Gastrocnemius medialis (tissue), 4 donors: ENCODE results near the gene ADCY9. TPM values are rescaled to one million over a fixed set of nuclear protein-coding genes. Genes with fewer than 3 reads are reported as not detected.

Source experiments
- ATAC-seq, 2 donors: fragments of 150-250 bp; one replicate each; pipeline ENCODE4 v1.9.1; 2016
- DNase-seq, 2 donors: peaks; one replicate each; pipeline ENCODE4 v3.0.0-alpha.2; 2019
- H3K27ac ChIP-seq, 4 donors: fragments of 200-600 bp; sonication (generic); 1 replicate in 1 of 4; 2 replicates in 3 of 4; pipeline ENCODE4 v1.5.1; 2016 to 2018; ENCODE audit warnings: mild to moderate bottlenecking in 2 of 4, moderate library complexity in 1 of 4
- H3K27me3 ChIP-seq, 3 donors: fragments of 200-600 bp; sonication (generic) in 2 of 3; 1 replicate in 1 of 3; 2 replicates in 2 of 3; pipeline versions ENCODE4 v1.5.1 to v1.6.0; 2016 to 2019; ENCODE audit warnings: mild to moderate bottlenecking in 1 of 3, moderate library complexity in 1 of 3
- H3K36me3 ChIP-seq, 2 donors: fragments of 200-600 bp; sonication (generic) in 1 of 2; one replicate each; pipeline ENCODE4 v1.5.1; 2017 to 2018
- H3K4me1 ChIP-seq, 2 donors: fragments of 200-600 bp; sonication (generic) in 1 of 2; one replicate each; pipeline ENCODE4 v1.5.1; 2016 to 2017; ENCODE audit warnings: mild to moderate bottlenecking in 2 of 2
- H3K4me3 ChIP-seq, 4 donors: fragments of 200-600 bp; sonication (generic) in 3 of 4; 1 replicate in 1 of 4; 2 replicates in 3 of 4; pipeline ENCODE4 v1.5.1; 2016 to 2019; ENCODE audit warnings: mild to moderate bottlenecking in 2 of 4
- H3K9me3 ChIP-seq, 3 donors: fragments of 200-600 bp; sonication (generic) in 2 of 3; 1 replicate in 1 of 3; 2 replicates in 2 of 3; pipeline ENCODE4 v1.5.1; 2016 to 2019
- POLR2A ChIP-seq, 2 donors: fragments of 450-650 bp; IDR thresholded peaks; one replicate each; pipeline ENCODE4 v1.6.1; 2017; ENCODE audit warnings: antibody characterized with exemption in 2 of 2, mild to moderate bottlenecking in 2 of 2, moderate library complexity in 2 of 2
- in situ Hi-C, 4 donors: fragments of 200-750 bp; cut with MboI; loops; one replicate each; pipeline versions ENCODE4 v1.15.0 to v1.8.0; 2017; ENCODE audit warnings: low sequenced_read_pairs in 4 of 4
- intact Hi-C: fragments of 100-400 bp; cut with DNase I; formaldehyde crosslinking; loops from one replicate; pipeline ENCODE4 v1.15.1; 2023; ENCODE audit warnings: low total_unique reads
- total RNA-seq, 4 donors: library from RNA; depleted of rRNA; stranded (reverse); fragments of >200 nt; gene quantifications; one replicate each; pipeline versions ENCODE4 v1.1.0 to v1.2.3, GENCODE V29; 2016
- TF ChIP-seq, protein P1 (sequence below), 5 experiments: fragments of 450-650 bp in 3 of 5; fragments of 200-600 bp in 2 of 5; sonication (generic) in 2 of 5; IDR thresholded peaks in 4 of 5; conservative IDR thresholded peaks in 1 of 5; 1 replicate in 4 of 5; 2 replicates in 1 of 5; pipeline ENCODE4 v1.5.1; 2016 to 2019; ENCODE audit warnings: antibody characterized with exemption in 5 of 5, mild to moderate bottlenecking in 3 of 5, moderate library complexity in 3 of 5

Gene ADCY9
- total RNA-seq, 4 donors from 2014 or later: 84.9 to 223 (median 163) TPM

DNA sequence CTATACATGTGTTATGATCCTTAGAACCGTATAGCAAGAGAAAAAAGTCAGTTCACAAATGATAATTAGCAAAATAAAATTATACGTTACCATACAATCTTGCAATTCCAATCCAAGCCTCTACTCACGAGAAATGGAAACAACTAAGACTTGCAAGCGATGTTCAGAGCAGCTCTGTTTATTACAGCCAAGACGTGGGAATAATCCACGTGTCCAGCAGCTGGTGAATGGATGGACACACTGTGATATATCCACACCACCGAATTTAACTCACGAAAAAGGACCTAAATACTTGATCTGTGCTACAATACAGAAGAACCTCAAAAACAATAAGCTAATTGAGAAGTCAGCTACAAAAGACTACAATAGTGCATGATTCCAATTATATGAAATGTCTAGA lies 88.1 kb downstream of the ADCY9 start:
- in situ Hi-C loops (no loop called here), intact Hi-C loops (no loop called here)
- H3K36me3 ChIP-seq: no peaks in the 10 kb centered on the region
- no peak for TF ChIP-seq POLR2A (IDR thresholded peaks at IDR 0.05)
- TF ChIP-seq, protein P1, sequence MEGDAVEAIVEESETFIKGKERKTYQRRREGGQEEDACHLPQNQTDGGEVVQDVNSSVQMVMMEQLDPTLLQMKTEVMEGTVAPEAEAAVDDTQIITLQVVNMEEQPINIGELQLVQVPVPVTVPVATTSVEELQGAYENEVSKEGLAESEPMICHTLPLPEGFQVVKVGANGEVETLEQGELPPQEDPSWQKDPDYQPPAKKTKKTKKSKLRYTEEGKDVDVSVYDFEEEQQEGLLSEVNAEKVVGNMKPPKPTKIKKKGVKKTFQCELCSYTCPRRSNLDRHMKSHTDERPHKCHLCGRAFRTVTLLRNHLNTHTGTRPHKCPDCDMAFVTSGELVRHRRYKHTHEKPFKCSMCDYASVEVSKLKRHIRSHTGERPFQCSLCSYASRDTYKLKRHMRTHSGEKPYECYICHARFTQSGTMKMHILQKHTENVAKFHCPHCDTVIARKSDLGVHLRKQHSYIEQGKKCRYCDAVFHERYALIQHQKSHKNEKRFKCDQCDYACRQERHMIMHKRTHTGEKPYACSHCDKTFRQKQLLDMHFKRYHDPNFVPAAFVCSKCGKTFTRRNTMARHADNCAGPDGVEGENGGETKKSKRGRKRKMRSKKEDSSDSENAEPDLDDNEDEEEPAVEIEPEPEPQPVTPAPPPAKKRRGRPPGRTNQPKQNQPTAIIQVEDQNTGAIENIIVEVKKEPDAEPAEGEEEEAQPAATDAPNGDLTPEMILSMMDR (IDR thresholded peaks at IDR 0.05 in 4 of 5, conservative IDR thresholded peaks at IDR 0.05 in 1 of 5): no peak
- H3K4me3 ChIP-seq: no peak overlapping the region
- ATAC-seq (no peak), DNase-seq (no peak)
- H3K27ac ChIP-seq: no peak overlapping the region
- H3K27me3 ChIP-seq: no peaks in the 10 kb centered on the region
- H3K4me1 ChIP-seq: peaks cover 6 to 7% of the 10 kb centered on the region in 2 donors
- no peaks in the 10 kb centered on the region for H3K9me3 ChIP-seq

- Histone ChIP-seq H3K4me3 (no peak overlapping the region), H3K27ac (no peak overlapping the region), H3K27me3 (no peaks in the 10 kb centered on the region), H3K9me3 (no peaks in the 10 kb centered on the region), H3K36me3 (no peaks in the 10 kb centered on the region), H3K4me1 (no peaks in the 10 kb centered on the region)
- intact Hi-C loops (no loop called here), in situ Hi-C loops (no loop called here)
- TF ChIP-seq, protein P1 (IDR thresholded peaks at IDR 0.05 in 4 of 5, conservative IDR thresholded peaks at IDR 0.05 in 1 of 5): no peak
- no peak for TF ChIP-seq POLR2A (IDR thresholded peaks at IDR 0.05)
- ATAC-seq: no peak
- DNase-seq: no peak
Measured at GRCh38 chr16:4026854-4027253, 89.4 kb downstream of the ADCY9 start.

GRCh38 chr16:4025428-4025827 lies 90.8 kb downstream of the ADCY9 start:
- H3K4me3 ChIP-seq: no peak overlapping the region
- in situ Hi-C loops: no loop called here
- no peak for ATAC-seq
- DNase-seq: no peak
- intact Hi-C loops: no loop called here
- H3K4me1 ChIP-seq: no peaks in the 10 kb centered on the region
- H3K9me3 ChIP-seq: no peaks in the 10 kb centered on the region
- no peak for TF ChIP-seq POLR2A (IDR thresholded peaks at IDR 0.05)
- TF ChIP-seq, protein P1 (IDR thresholded peaks at IDR 0.05 in 4 of 5, conservative IDR thresholded peaks at IDR 0.05 in 1 of 5): no peak
- H3K36me3 ChIP-seq: no peaks in the 10 kb centered on the region
- no peaks in the 10 kb centered on the region for H3K27me3 ChIP-seq
- H3K27ac ChIP-seq: no peak overlapping the region

DNA sequence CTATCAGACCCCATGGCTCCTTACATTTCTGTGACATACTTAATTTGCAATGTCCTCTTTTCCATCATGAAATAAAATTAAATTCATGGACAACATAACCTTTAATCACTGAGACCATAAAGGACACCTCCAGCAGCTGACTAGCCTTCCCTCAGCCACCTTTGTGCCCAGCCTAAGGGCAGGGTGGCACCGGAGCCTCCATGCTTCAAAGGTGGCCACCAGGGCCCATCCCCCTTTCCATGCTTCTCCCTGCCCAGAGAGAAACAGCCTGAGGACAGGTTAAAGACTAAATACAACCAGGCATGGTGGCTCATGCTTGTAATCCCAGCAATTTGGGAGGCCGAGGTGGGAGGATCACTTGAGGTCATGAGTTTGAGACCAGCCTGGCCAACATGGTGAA lies 94.3 kb downstream of the ADCY9 start:
- TF ChIP-seq POLR2A (IDR thresholded peaks at IDR 0.05): no peak
- TF ChIP-seq, protein P1 (IDR thresholded peaks at IDR 0.05 in 4 of 5, conservative IDR thresholded peaks at IDR 0.05 in 1 of 5): no peak
- Histone ChIP-seq H3K27me3 (no peaks in the 10 kb centered on the region), H3K9me3 (no peaks in the 10 kb centered on the region), H3K27ac (peak overlapping the region in 1 of 4 donors; percentile 34), H3K4me3 (no peak overlapping the region), H3K36me3 (no peaks in the 10 kb centered on the region), H3K4me1 (peaks cover 11 to 15% of the 10 kb centered on the region in 2 donors)
- DNase-seq: no peak
- no peak for ATAC-seq
- intact Hi-C loops (no loop called here), in situ Hi-C loops (no loop called here)
